H9 (cell line): ENCODE measurements around the gene TMEM205. TPM values are rescaled to one million over a fixed set of nuclear protein-coding genes. Genes with fewer than 3 reads are reported as not detected.

Experiments
- DNase-seq: peaks from one replicate; pipeline ENCODE4 v3.0.0-alpha.2; 2017
- H2AFZ ChIP-seq: one replicate; pipeline ENCODE4 v1.6.1; 2013; ENCODE audit warnings: mild to moderate bottlenecking, low read length, control low read depth, moderate library complexity
- H2AK5ac ChIP-seq: 2 replicates; pipeline ENCODE4 v1.6.1; 2013; ENCODE audit warnings: low read length, control low read depth, mixed read lengths; ENCODE audit not compliant: insufficient read length
- H2BK120ac ChIP-seq: one replicate; pipeline ENCODE4 v1.6.1; 2013; ENCODE audit warnings: low read depth, mild to moderate bottlenecking, low read length, control low read depth, inconsistent platforms; ENCODE audit not compliant: poor library complexity, severe bottlenecking
- H2BK12ac ChIP-seq: 2 replicates; pipeline ENCODE4 v1.6.1; 2013; ENCODE audit warnings: low read length, control low read depth, mixed read lengths, low read depth; ENCODE audit not compliant: insufficient read length
- H2BK15ac ChIP-seq: 2 replicates; pipeline ENCODE4 v1.6.1; 2013; ENCODE audit warnings: low read depth, low read length, control low read depth
- H2BK20ac ChIP-seq: one replicate; pipeline ENCODE4 v1.6.1; 2013; ENCODE audit warnings: low read depth, mild to moderate bottlenecking, low read length, control low read depth, inconsistent platforms; ENCODE audit not compliant: poor library complexity, severe bottlenecking
- H2BK5ac ChIP-seq: 2 replicates; pipeline ENCODE4 v1.6.1; 2013; ENCODE audit warnings: low read length, control low read depth, mixed read lengths; ENCODE audit not compliant: insufficient read length
- H3K14ac ChIP-seq: 2 replicates; pipeline ENCODE4 v1.6.1; 2013; ENCODE audit warnings: low read length, control low read depth; ENCODE audit not compliant: insufficient read depth
- H3K18ac ChIP-seq: 2 replicates; pipeline ENCODE4 v1.6.1; 2013; ENCODE audit warnings: low read depth, mild to moderate bottlenecking, mixed read lengths, low read length, control low read depth; ENCODE audit not compliant: insufficient read length
- H3K23ac ChIP-seq: 2 replicates; pipeline ENCODE4 v1.6.1; 2013; ENCODE audit warnings: low read length, control low read depth, mixed read lengths, low read depth; ENCODE audit not compliant: insufficient read length
- H3K23me2 ChIP-seq: 2 replicates; pipeline ENCODE4 v1.6.1; 2013; ENCODE audit warnings: low read depth, mild to moderate bottlenecking, mixed read lengths, low read length, control low read depth; ENCODE audit not compliant: insufficient read length, poor library complexity, severe bottlenecking
- H3K27ac ChIP-seq: 2 replicates; pipeline ENCODE4 v1.5.1; 2013; ENCODE audit warnings: low read length, control low read depth, mixed read lengths, low read depth; ENCODE audit not compliant: insufficient read length
- H3K27me3 ChIP-seq: 2 replicates; pipeline ENCODE4 v1.6.1; 2013; ENCODE audit warnings: low read length, control low read depth, inconsistent platforms; ENCODE audit not compliant: insufficient read depth
- H3K4ac ChIP-seq: 2 replicates; pipeline ENCODE4 v1.6.1; 2013; ENCODE audit warnings: low read depth, mild to moderate bottlenecking, control low read depth, inconsistent platforms, low read length, moderate library complexity
- H3K4me1 ChIP-seq: 2 replicates; pipeline ENCODE4 v1.6.1; 2013; ENCODE audit warnings: low read length, control low read depth, inconsistent platforms; ENCODE audit not compliant: insufficient read depth
- H3K4me2 ChIP-seq: 2 replicates; pipeline ENCODE4 v1.6.1; 2013; ENCODE audit warnings: low read length, control low read depth, mixed read lengths; ENCODE audit not compliant: insufficient read length, insufficient read depth
- H3K56ac ChIP-seq: 2 replicates; pipeline ENCODE4 v1.6.1; 2013; ENCODE audit warnings: low read depth, mild to moderate bottlenecking, mixed read lengths, low read length, control low read depth; ENCODE audit not compliant: insufficient read length
- H3K79me1 ChIP-seq: 2 replicates; pipeline ENCODE4 v1.6.1; 2013; ENCODE audit warnings: low read depth, mild to moderate bottlenecking, moderate library complexity, low read length, control low read depth, inconsistent platforms; ENCODE audit not compliant: insufficient read depth, poor library complexity, severe bottlenecking
- H3K79me2 ChIP-seq: 2 replicates; pipeline ENCODE4 v1.6.1; 2013; ENCODE audit warnings: low read length, control low read depth, inconsistent platforms; ENCODE audit not compliant: insufficient read depth
- H3K9ac ChIP-seq: 2 replicates; pipeline ENCODE4 v1.6.1; 2013; ENCODE audit warnings: low read length, control low read depth, mixed read lengths; ENCODE audit not compliant: insufficient read length; ENCODE audit errors: extremely low read depth
- H3K9me3 ChIP-seq: one replicate; pipeline ENCODE4 v1.6.1; 2013; ENCODE audit warnings: low read depth, low read length, inconsistent platforms; ENCODE audit not compliant: control insufficient read depth
- H3T11ph ChIP-seq: one replicate; pipeline ENCODE4 v1.6.1; 2013; ENCODE audit warnings: mild to moderate bottlenecking, low read length, control low read depth, inconsistent platforms
- H4K20me1 ChIP-seq: one replicate; pipeline ENCODE4 v1.6.1; 2013; ENCODE audit not compliant: control insufficient read depth, insufficient read length, insufficient read depth
- H4K5ac ChIP-seq: 2 replicates; pipeline ENCODE4 v1.6.1; 2013; ENCODE audit warnings: low read depth, mild to moderate bottlenecking, mixed read lengths, low read length, control low read depth; ENCODE audit not compliant: insufficient read length
- H4K8ac ChIP-seq: replicated peaks from 2 replicates; pipeline ENCODE4 v1.6.1; 2013; ENCODE audit warnings: low read length, control low read depth, mixed read lengths, low read depth; ENCODE audit not compliant: insufficient read length
- H4K91ac ChIP-seq: 2 replicates; pipeline ENCODE4 v1.6.1; 2013; ENCODE audit warnings: low read depth, mild to moderate bottlenecking, moderate library complexity, mixed read lengths, low read length, control low read depth; ENCODE audit not compliant: insufficient read length
- H3K27ac Mint-ChIP-seq, 3 experiments: 2 replicates in 2 of 3; 3 replicates in 1 of 3; pipeline ENCODE4 v1.8.0; 2020 to 2021; ENCODE audit warnings: mixed read lengths in 3 of 3, mild to moderate bottlenecking in 1 of 3, moderate library complexity in 1 of 3
- H3K27me3 Mint-ChIP-seq: 2 replicates; pipeline ENCODE4 v1.8.0; 2021; ENCODE audit warnings: low read depth, mild to moderate bottlenecking, moderate library complexity, mixed read lengths
- H3K36me3 Mint-ChIP-seq, 3 experiments: 2 replicates in 2 of 3; 3 replicates in 1 of 3; pipeline ENCODE4 v1.8.0; 2020 to 2021; ENCODE audit warnings: low read depth in 3 of 3, mixed read lengths in 3 of 3; ENCODE audit not compliant: insufficient read depth in 1 of 3
- H3K4me1 Mint-ChIP-seq, 2 experiments: 2 replicates each; pipeline ENCODE4 v1.8.0; 2020; ENCODE audit warnings: mixed read lengths in 2 of 2
- H3K4me3 Mint-ChIP-seq, 2 experiments: 2 replicates in 1 of 2; 3 replicates in 1 of 2; pipeline ENCODE4 v1.8.0; 2020 to 2021; ENCODE audit warnings: mild to moderate bottlenecking in 2 of 2, mixed read lengths in 2 of 2, moderate library complexity in 1 of 2
- H3K9me3 Mint-ChIP-seq, 2 experiments: 2 replicates in 1 of 2; 3 replicates in 1 of 2; pipeline ENCODE4 v1.8.0; 2020; ENCODE audit warnings: mild to moderate bottlenecking in 2 of 2, mixed read lengths in 2 of 2, moderate library complexity in 1 of 2
- CTCF ChIP-seq: fragments of 200-600 bp; sonication (generic); conservative IDR thresholded peaks from 3 replicates; pipeline ENCODE4 v1.8.0; 2021; ENCODE audit warnings: antibody characterized with exemption, mild to moderate bottlenecking
- WGBS: extraction: QIAGEN DNeasy Blood & Tissue Kit; methylation state at CpG from one replicate; pipeline ENCODE4 v1.1.7; 2013; ENCODE audit warnings: missing lambda C conversion rate, low lambda C conversion rate, mixed read lengths; ENCODE audit not compliant: insufficient read length; ENCODE audit errors: extremely low coverage; 5-methylcytosine and 5-hydroxymethylcytosine counted together
- total RNA-seq: library from RNA; stranded (reverse); gene quantifications from 2 replicates; pipeline ENCODE4 v1.2.1, GENCODE V29; 2021

The TMEM205 gene
- total RNA-seq, 1 experiment from 2014 or later, result 69.7 TPM

DNA sequence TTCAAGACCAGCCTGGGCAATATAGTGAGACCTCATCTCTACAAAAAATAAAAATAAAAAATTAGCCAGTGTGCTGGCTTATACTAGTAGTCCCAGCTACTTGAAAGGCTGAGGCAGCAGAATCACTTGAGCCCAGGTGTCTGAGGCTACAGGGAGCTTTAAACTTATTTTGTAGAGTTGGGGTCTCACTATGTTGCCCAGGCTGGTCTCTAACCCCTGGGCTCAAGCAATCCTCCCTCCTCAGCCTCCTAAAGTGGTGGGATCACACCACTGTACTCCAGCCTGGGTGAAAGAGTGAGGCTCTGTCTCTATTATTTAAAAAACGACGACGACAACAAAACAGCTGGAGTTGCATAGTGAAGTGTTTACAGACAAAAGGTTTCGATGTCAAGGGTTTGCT lies 14.6 kb downstream of the TMEM205 start:
- Histone ChIP-seq H3K9ac (no peak overlapping the region), H3K9me3 (no peaks in the 10 kb centered on the region), H3K14ac (no peak overlapping the region)

More for the DNA sequence above, 14.6 kb downstream of the TMEM205 start:
- no peak for DNase-seq
- Histone ChIP-seq H4K8ac (no peak overlapping the region), H3K56ac (no peak overlapping the region), H3K79me2 (no peaks in the 10 kb centered on the region), H2BK15ac (no peak overlapping the region), H3K4me2 (no peak overlapping the region), H2AK5ac (no peak overlapping the region), H2BK20ac (no peak overlapping the region), H3K23me2 (no peaks in the 10 kb centered on the region), H3K27ac (no peak overlapping the region), H2BK5ac (no peak overlapping the region), H3K4ac (no peak overlapping the region), H2AFZ (no peak overlapping the region), H3K4me1 (no peaks in the 10 kb centered on the region), H3K27me3 (no peaks in the 10 kb centered on the region), H3K23ac (no peak overlapping the region), H4K5ac (no peak overlapping the region), H3T11ph (no peak overlapping the region), H2BK12ac (no peak overlapping the region), H4K20me1 (no peaks in the 10 kb centered on the region), H4K91ac (no peak overlapping the region), H2BK120ac (no peak overlapping the region), H3K18ac (no peak overlapping the region), H3K79me1 (no peaks in the 10 kb centered on the region)
- H3K9me3 Mint-ChIP-seq, result no peaks in the 10 kb centered on the region; a peak in 1 of 5 replicates
- no peaks in the 10 kb centered on the region for H3K4me1 Mint-ChIP-seq
- H3K27ac Mint-ChIP-seq, result no peak overlapping the region
- H3K4me3 Mint-ChIP-seq, result no peak overlapping the region
- no peaks in the 10 kb centered on the region for H3K27me3 Mint-ChIP-seq
- no peak for TF ChIP-seq CTCF
- no CpG with 5 or more reads among the region's 4 CpGs for WGBS
- H3K36me3 Mint-ChIP-seq, result peaks cover 16 to 51% (median 47%) of the 10 kb centered on the region in 3 experiments
